RPMI7951 (cell line): ENCODE data around the gene CEP89. TPM values are rescaled to one million over a fixed set of nuclear protein-coding genes. Genes with fewer than 3 reads are reported as not detected.
"Not testable (repeated sequence)": the region's sequence is repeated elsewhere in the genome, so short reads cannot be mapped to it uniquely, and the experiment has no call there.

Source experiments
- DNase-seq: peaks from one replicate; pipeline ENCODE4 v3.0.0-alpha.2; 2012; ENCODE audit warnings: low read depth
- total RNA-seq: library from RNA; depleted of rRNA; stranded (reverse); fragments of >200 nt; shearing (Covaris generic); gene quantifications from 2 replicates; pipeline ENCODE4 v1.2.3, GENCODE V29; 2014

The CEP89 gene
- total RNA-seq, 1 experiment from 2014 or later: 22.9 TPM

GRCh38 chr19:32966750-32967149, 5.0 kb downstream of the CEP89 start:
- no peak for DNase-seq

GRCh38 chr19:32945260-32945659, 26.5 kb downstream of the CEP89 start:
- no peak for DNase-seq

- DNase-seq: not testable (repeated sequence)
Measured at GRCh38 chr19:32941273-32941672, 30.5 kb downstream of the CEP89 start.

- DNase-seq: no peak
Measured at GRCh38 chr19:32936065-32936464, 35.7 kb downstream of the CEP89 start.

- DNase-seq: no peak
Measured at GRCh38 chr19:32935629-32936028, 36.1 kb downstream of the CEP89 start.

- DNase-seq: no peak
Measured at GRCh38 chr19:32933571-32933970, 38.2 kb downstream of the CEP89 start.

- no peak for DNase-seq
Measured at GRCh38 chr19:32930567-32930966, 41.2 kb downstream of the CEP89 start.

GRCh38 chr19:32928806-32929205, 43.0 kb downstream of the CEP89 start:
- DNase-seq: no peak

GRCh38 chr19:32924200-32924599, 47.6 kb downstream of the CEP89 start:
- DNase-seq: no peak

- no peak for DNase-seq
Measured at GRCh38 chr19:32921624-32922023, 50.1 kb downstream of the CEP89 start.

- no peak for DNase-seq
Measured at GRCh38 chr19:32919365-32919764, 52.4 kb downstream of the CEP89 start.

- no peak for DNase-seq
Measured at GRCh38 chr19:32917616-32917996, 54.2 kb downstream of the CEP89 start.

- no peak for DNase-seq
Measured at GRCh38 chr19:32916969-32917615, 54.7 kb downstream of the CEP89 start.

- no peak for DNase-seq
Measured at GRCh38 chr19:32914879-32915660, 56.7 kb downstream of the CEP89 start.

- DNase-seq: no peak
Measured at GRCh38 chr19:32911467-32911866, 60.3 kb downstream of the CEP89 start.

- no peak for DNase-seq
Measured at GRCh38 chr19:32910874-32911273, 60.9 kb downstream of the CEP89 start.

GRCh38 chr19:32910094-32910493, 61.7 kb downstream of the CEP89 start:
- DNase-seq: no peak

- no peak for DNase-seq
Measured at GRCh38 chr19:32909257-32909656, 62.5 kb downstream of the CEP89 start.

GRCh38 chr19:32908641-32909190, 63.0 kb downstream of the CEP89 start:
- DNase-seq: no peak

- DNase-seq: no peak
Measured at GRCh38 chr19:32902448-32902847, 69.3 kb downstream of the CEP89 start.

- DNase-seq: no peak
Measured at GRCh38 chr19:32901504-32902161, 70.1 kb downstream of the CEP89 start.

- DNase-seq: peak; percentile 21
Measured at GRCh38 chr19:32896516-32897214, 75.1 kb downstream of the CEP89 start.
